ENCODE data around the gene TAF5. TPM values are rescaled to one million over a fixed set of nuclear protein-coding genes. Genes with fewer than 3 reads are reported as not detected.
"Not testable (repeated sequence)": the region's sequence is repeated elsewhere in the genome, so short reads cannot be mapped to it uniquely, and the experiment has no call there.

TAF5 gene
- total RNA-seq, 1 experiment from 2014 or later, result 8.3 TPM

- Histone ChIP-seq H4K5ac (ENCODE audit: insufficient read length, low read depth, low read length) (no peak overlapping the region), H3K4me1 (ENCODE audit: insufficient read depth, low read length) (no peaks in the 10 kb centered on the region), H3K27me3 (ENCODE audit: insufficient read depth, low read length) (no peaks in the 10 kb centered on the region), H3K4me2 (ENCODE audit: insufficient read depth, insufficient read length, low read length) (no peak overlapping the region), H3K27ac (ENCODE audit: insufficient read length, low read depth, low read length) (no peak overlapping the region), H2AK5ac (ENCODE audit: insufficient read length, low read length) (no peak overlapping the region), H3K9ac (ENCODE audit: extremely low read depth, insufficient read length, low read length) (no peak overlapping the region), H2BK120ac (ENCODE audit: low read depth, low read length, poor library complexity, severe bottlenecking) (no peak overlapping the region), H2AFZ (ENCODE audit: low read length) (no peak overlapping the region), H2BK15ac (ENCODE audit: low read depth, low read length) (no peak overlapping the region), H3K23me2 (ENCODE audit: insufficient read length, low read depth, low read length, poor library complexity, severe bottlenecking) (no peaks in the 10 kb centered on the region), H2BK12ac (ENCODE audit: insufficient read length, low read depth, low read length) (no peak overlapping the region), H3K23ac (ENCODE audit: insufficient read length, low read depth, low read length) (no peak overlapping the region), H4K20me1 (ENCODE audit: control insufficient read depth, insufficient read depth, insufficient read length) (no peaks in the 10 kb centered on the region), H3K18ac (ENCODE audit: insufficient read length, low read depth, low read length) (no peak overlapping the region), H3K79me1 (ENCODE audit: insufficient read depth, low read depth, low read length, poor library complexity, severe bottlenecking) (no peaks in the 10 kb centered on the region), H3K56ac (ENCODE audit: insufficient read length, low read depth, low read length) (no peak overlapping the region), H4K8ac (replicated peaks; ENCODE audit: insufficient read length, low read depth, low read length) (no peak overlapping the region), H4K91ac (ENCODE audit: insufficient read length, low read depth, low read length) (no peak overlapping the region), H3K14ac (ENCODE audit: insufficient read depth, low read length) (no peak overlapping the region), H3K4ac (ENCODE audit: low read depth, low read length) (no peak overlapping the region), H3K9me3 (ENCODE audit: control insufficient read depth, low read depth, low read length) (no peaks in the 10 kb centered on the region), H2BK20ac (ENCODE audit: low read depth, low read length, poor library complexity, severe bottlenecking) (no peak overlapping the region), H3K79me2 (ENCODE audit: insufficient read depth, low read length) (no peaks in the 10 kb centered on the region), H2BK5ac (ENCODE audit: insufficient read length, low read length) (no peak overlapping the region), H3T11ph (ENCODE audit: low read length) (no peak overlapping the region)
- Mint-ChIP-seq H3K27ac (0 out of 7 replicates have a peak overlapping the region, but pooled peaks of 1 of the 3 experiments have one; percentile 16), H3K36me3 (ENCODE audit: insufficient read depth in 1 of 3, low read depth in 3 of 3) (peaks cover 48 to 97% (median 83%) of the 10 kb centered on the region in 3 experiments), H3K27me3 (ENCODE audit: low read depth) (no peaks in the 10 kb centered on the region), H3K4me3 (no peak overlapping the region), H3K9me3 (no peaks in the 10 kb centered on the region), H3K4me1 (no peaks in the 10 kb centered on the region)
- peak; percentile 67 for TF ChIP-seq CTCF (conservative IDR thresholded peaks at IDR 0.05)
- no peak for DNase-seq
- WGBS (ENCODE audit: extremely low coverage, insufficient read length, low lambda C conversion rate), result no CpG with 5 or more reads among the region's 8 CpGs
These were observed 48.8 kb downstream of the TAF5 start for GRCh38 chr10:103416436-103417147.

- H2BK120ac ChIP-seq (ENCODE audit: low read depth, low read length, poor library complexity, severe bottlenecking); H4K8ac ChIP-seq (replicated peaks; ENCODE audit: insufficient read length, low read depth, low read length); H2AFZ ChIP-seq (ENCODE audit: low read length); H2BK15ac ChIP-seq (ENCODE audit: low read depth, low read length); H3K79me2 ChIP-seq (ENCODE audit: insufficient read depth, low read length); H3K9me3 Mint-ChIP-seq; H4K5ac ChIP-seq (ENCODE audit: insufficient read length, low read depth, low read length); H3K27ac Mint-ChIP-seq; H4K20me1 ChIP-seq (ENCODE audit: control insufficient read depth, insufficient read depth, insufficient read length); H3K56ac ChIP-seq (ENCODE audit: insufficient read length, low read depth, low read length); H3K18ac ChIP-seq (ENCODE audit: insufficient read length, low read depth, low read length); H3K4me1 ChIP-seq (ENCODE audit: insufficient read depth, low read length); H2AK5ac ChIP-seq (ENCODE audit: insufficient read length, low read length); H3K27ac ChIP-seq (ENCODE audit: insufficient read length, low read depth, low read length); H2BK5ac ChIP-seq (ENCODE audit: insufficient read length, low read length); H3K4ac ChIP-seq (ENCODE audit: low read depth, low read length); H3K27me3 ChIP-seq (ENCODE audit: insufficient read depth, low read length); H3K79me1 ChIP-seq (ENCODE audit: insufficient read depth, low read depth, low read length, poor library complexity, severe bottlenecking); H2BK12ac ChIP-seq (ENCODE audit: insufficient read length, low read depth, low read length); H3T11ph ChIP-seq (ENCODE audit: low read length); H3K4me2 ChIP-seq (ENCODE audit: insufficient read depth, insufficient read length, low read length); H3K9me3 ChIP-seq (ENCODE audit: control insufficient read depth, low read depth, low read length); H3K23ac ChIP-seq (ENCODE audit: insufficient read length, low read depth, low read length); H3K4me1 Mint-ChIP-seq; H3K23me2 ChIP-seq (ENCODE audit: insufficient read length, low read depth, low read length, poor library complexity, severe bottlenecking); H3K14ac ChIP-seq (ENCODE audit: insufficient read depth, low read length); H3K27me3 Mint-ChIP-seq (ENCODE audit: low read depth); H4K91ac ChIP-seq (ENCODE audit: insufficient read length, low read depth, low read length); H3K9ac ChIP-seq (ENCODE audit: extremely low read depth, insufficient read length, low read length); H3K4me3 Mint-ChIP-seq; DNase-seq; H2BK20ac ChIP-seq (ENCODE audit: low read depth, low read length, poor library complexity, severe bottlenecking): not testable (repeated sequence)
- no CpG with 5 or more reads among the region's 5 CpGs for WGBS (ENCODE audit: extremely low coverage, insufficient read length, low lambda C conversion rate)
- H3K36me3 Mint-ChIP-seq (ENCODE audit: insufficient read depth in 1 of 3, low read depth in 3 of 3), result peaks cover 48 to 95% (median 83%) of the 10 kb centered on the region in 3 experiments
These were observed 49.3 kb downstream of the TAF5 start for GRCh38 chr10:103417148-103417469.
